Middle frontal gyrus (tissue), 1 donor: ENCODE measurements around the gene PPP6R1.

Experiments used
- DNase-seq: peaks from one replicate; pipeline ENCODE4 v3.0.0-alpha.2; 2015; ENCODE audit warnings: low spot score; ENCODE audit errors: extremely low spot score

The PPP6R1 gene

GRCh38 chr19:55258476-55258827 is 365 bp downstream of the PPP6R1 start:
- DNase-seq: no peak

GRCh38 chr19:55257461-55258420 is 1.1 kb downstream of the PPP6R1 start:
- DNase-seq: no peak

GRCh38 chr19:55256562-55257460 is 2.0 kb downstream of the PPP6R1 start:
- DNase-seq: no peak

- no peak for DNase-seq
Observed at GRCh38 chr19:55255618-55256423, 3.0 kb downstream of the PPP6R1 start.

GRCh38 chr19:55254625-55254977 is 4.2 kb downstream of the PPP6R1 start:
- DNase-seq: no peak

GRCh38 chr19:55253842-55254624 is 4.8 kb downstream of the PPP6R1 start:
- DNase-seq: no peak

GRCh38 chr19:55252760-55253663 is 5.8 kb downstream of the PPP6R1 start:
- DNase-seq: no peak

- DNase-seq: no peak
Observed at GRCh38 chr19:55251341-55252081, 7.3 kb downstream of the PPP6R1 start.

- no peak for DNase-seq
Observed at GRCh38 chr19:55250262-55251036, 8.4 kb downstream of the PPP6R1 start.

GRCh38 chr19:55249841-55250240 is 9.0 kb downstream of the PPP6R1 start:
- DNase-seq: no peak

GRCh38 chr19:55248704-55249103 is 10.1 kb downstream of the PPP6R1 start:
- no peak for DNase-seq

GRCh38 chr19:55248166-55248675 is 10.6 kb downstream of the PPP6R1 start:
- no peak for DNase-seq

- no peak for DNase-seq
Observed at GRCh38 chr19:55247621-55248099, 11.2 kb downstream of the PPP6R1 start.

GRCh38 chr19:55246462-55247451 is 12.1 kb downstream of the PPP6R1 start:
- no peak for DNase-seq

- no peak for DNase-seq
Observed at GRCh38 chr19:55245236-55245904, 13.4 kb downstream of the PPP6R1 start.
